ENCODE measurements around the gene ZNRF1. TPM values are rescaled to one million over a fixed set of nuclear protein-coding genes. Genes with fewer than 3 reads are reported as not detected.

ZNRF1 gene
- total and polyA plus RNA-seq, 8 donors: 5.3 to 11.4 (median 7.9) TPM

DNA sequence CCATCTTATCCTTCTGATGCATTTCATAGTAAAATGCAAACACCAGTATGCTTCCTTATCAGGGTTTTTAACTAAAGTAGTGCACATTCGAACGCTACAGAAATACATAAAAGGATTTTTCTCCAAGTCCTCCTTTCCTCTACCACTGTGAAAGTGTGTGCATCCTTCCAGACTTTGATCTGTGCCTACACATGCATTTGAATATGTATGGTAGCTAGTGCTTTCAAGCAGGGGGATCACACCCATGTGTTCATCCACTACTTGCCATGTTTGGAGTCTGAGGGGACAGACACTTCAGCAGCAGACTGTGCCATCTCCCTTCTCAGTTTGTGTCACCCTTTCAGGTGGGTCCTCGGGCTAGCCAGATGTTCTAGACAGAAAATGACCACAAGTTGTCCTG, 102.8 kb downstream of the ZNRF1 start:
- Histone ChIP-seq H3K27me3 (no peaks in the 10 kb centered on the region), H3K4me3 (no peak overlapping the region), H3K36me3 (no peaks in the 10 kb centered on the region), H3K27ac (no peak overlapping the region), H3K9me3 (no peaks in the 10 kb centered on the region), H3K4me1 (peaks cover 0 to 7% (median 6%) of the 10 kb centered on the region in 3 donors)
- WGBS, 2 donors: 90 to 91% methylated on average over 3 of the region's 3 CpGs
- no peak for FAIRE-seq
- ATAC-seq: no peak
- TF ChIP-seq, protein P1, sequence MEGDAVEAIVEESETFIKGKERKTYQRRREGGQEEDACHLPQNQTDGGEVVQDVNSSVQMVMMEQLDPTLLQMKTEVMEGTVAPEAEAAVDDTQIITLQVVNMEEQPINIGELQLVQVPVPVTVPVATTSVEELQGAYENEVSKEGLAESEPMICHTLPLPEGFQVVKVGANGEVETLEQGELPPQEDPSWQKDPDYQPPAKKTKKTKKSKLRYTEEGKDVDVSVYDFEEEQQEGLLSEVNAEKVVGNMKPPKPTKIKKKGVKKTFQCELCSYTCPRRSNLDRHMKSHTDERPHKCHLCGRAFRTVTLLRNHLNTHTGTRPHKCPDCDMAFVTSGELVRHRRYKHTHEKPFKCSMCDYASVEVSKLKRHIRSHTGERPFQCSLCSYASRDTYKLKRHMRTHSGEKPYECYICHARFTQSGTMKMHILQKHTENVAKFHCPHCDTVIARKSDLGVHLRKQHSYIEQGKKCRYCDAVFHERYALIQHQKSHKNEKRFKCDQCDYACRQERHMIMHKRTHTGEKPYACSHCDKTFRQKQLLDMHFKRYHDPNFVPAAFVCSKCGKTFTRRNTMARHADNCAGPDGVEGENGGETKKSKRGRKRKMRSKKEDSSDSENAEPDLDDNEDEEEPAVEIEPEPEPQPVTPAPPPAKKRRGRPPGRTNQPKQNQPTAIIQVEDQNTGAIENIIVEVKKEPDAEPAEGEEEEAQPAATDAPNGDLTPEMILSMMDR (IDR thresholded peaks at IDR 0.05): no peak
- intact Hi-C loops (cut with DNase I): no loop called here
- DNase-seq: no peak

DNA sequence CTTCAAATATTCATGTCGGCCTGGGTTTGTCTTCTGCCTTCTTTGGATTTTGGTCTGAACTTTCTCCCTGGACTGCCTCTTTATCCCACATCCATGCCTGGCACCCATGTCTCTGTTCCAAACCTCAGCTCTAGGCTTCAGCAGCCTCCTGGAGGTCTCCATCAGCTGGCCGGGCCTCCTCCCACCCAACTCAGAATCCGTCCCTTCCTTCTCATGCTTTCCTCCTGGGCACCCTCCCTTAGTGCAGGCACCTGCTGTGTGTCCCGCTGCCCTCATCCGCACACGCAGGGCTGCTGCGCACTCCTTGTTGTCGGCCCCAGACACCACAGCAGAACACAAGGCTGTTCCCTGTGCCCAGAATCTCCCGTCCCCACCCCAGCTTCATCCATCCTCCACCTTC, 103.8 kb downstream of the ZNRF1 start:
- DNase-seq (no peak), ATAC-seq (no peak), FAIRE-seq (no peak)
- H3K27me3 ChIP-seq: no peaks in the 10 kb centered on the region
- no peaks in the 10 kb centered on the region for H3K9me3 ChIP-seq
- H3K36me3 ChIP-seq: no peaks in the 10 kb centered on the region
- H3K4me1 ChIP-seq: no peaks in the 10 kb centered on the region
- intact Hi-C loops (cut with DNase I): no loop called here
- WGBS, 2 donors: 90 to 97% methylated on average over 9 of the region's 9 CpGs
- TF ChIP-seq, protein P1 (IDR thresholded peaks at IDR 0.05): no peak
- no peak overlapping the region for H3K27ac ChIP-seq
- no peak overlapping the region for H3K4me3 ChIP-seq

DNA sequence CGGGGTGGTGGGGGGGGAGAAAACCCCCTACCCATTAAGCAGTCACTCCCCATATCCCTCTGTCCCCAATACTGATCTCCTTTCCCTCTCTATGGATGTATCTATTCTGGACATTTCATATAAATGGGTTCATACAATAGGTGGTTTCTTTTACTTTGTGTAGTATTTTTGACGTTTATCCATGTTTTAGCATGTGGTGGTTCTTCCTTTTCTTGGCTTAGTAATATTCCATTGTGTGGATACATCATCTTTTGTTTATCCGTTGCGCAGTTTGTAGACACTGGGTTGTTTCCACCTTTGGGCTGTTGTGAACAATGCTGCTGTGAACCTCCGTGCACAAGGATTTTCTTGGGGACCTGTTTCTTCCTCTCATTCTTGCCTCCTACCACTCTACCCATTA, 105.2 kb downstream of the ZNRF1 start:
- intact Hi-C loops (cut with DNase I): no loop called here
- H3K4me3 ChIP-seq: no peak overlapping the region
- no peak for DNase-seq
- FAIRE-seq: no peak
- 94 to 97% methylated on average over 5 of the region's 5 CpGs for WGBS, 2 donors
- ATAC-seq: no peak
- H3K4me1 ChIP-seq: peaks cover 0 to 6% (median 4%) of the 10 kb centered on the region in 3 donors
- H3K27ac ChIP-seq: no peak overlapping the region
- no peaks in the 10 kb centered on the region for H3K36me3 ChIP-seq
- no peaks in the 10 kb centered on the region for H3K9me3 ChIP-seq
- no peaks in the 10 kb centered on the region for H3K27me3 ChIP-seq
- TF ChIP-seq, protein P1 (IDR thresholded peaks at IDR 0.05): no peak

DNA sequence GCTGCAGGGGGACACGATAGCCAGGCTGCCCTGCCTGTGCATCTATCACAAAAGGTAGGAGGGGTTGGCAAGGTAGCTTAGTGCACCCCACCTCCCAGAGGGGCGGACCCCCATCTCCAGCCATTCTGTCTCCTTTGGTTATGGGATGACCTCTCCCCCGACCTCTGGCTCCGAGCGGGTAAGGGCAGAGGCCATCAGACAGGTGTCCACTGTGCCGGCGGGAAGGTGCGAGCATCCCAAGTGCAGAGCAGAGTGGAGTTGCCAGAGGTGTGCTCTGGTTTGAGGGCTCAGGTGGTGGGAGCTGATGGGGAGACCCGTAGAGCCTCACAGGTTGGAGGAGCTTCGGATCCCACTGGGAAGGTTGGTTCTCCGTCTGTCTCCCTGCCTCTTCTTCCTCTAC, 106.0 kb downstream of the ZNRF1 start:
- FAIRE-seq (no peak), DNase-seq (no peak), ATAC-seq (no peak)
- Histone ChIP-seq H3K4me3 (no peak overlapping the region), H3K36me3 (no peaks in the 10 kb centered on the region), H3K9me3 (no peaks in the 10 kb centered on the region), H3K27ac (peak overlapping the region in 1 of 4 donors; percentile 37), H3K4me1 (peaks cover 8 to 14% (median 13%) of the 10 kb centered on the region in 3 donors), H3K27me3 (no peaks in the 10 kb centered on the region)
- TF ChIP-seq, protein P1 (IDR thresholded peaks at IDR 0.05): no peak
- intact Hi-C loops (cut with DNase I): no loop called here
- 96 to 98% methylated on average over 10 to 11 of the region's 11 CpGs for WGBS, 2 donors

DNA sequence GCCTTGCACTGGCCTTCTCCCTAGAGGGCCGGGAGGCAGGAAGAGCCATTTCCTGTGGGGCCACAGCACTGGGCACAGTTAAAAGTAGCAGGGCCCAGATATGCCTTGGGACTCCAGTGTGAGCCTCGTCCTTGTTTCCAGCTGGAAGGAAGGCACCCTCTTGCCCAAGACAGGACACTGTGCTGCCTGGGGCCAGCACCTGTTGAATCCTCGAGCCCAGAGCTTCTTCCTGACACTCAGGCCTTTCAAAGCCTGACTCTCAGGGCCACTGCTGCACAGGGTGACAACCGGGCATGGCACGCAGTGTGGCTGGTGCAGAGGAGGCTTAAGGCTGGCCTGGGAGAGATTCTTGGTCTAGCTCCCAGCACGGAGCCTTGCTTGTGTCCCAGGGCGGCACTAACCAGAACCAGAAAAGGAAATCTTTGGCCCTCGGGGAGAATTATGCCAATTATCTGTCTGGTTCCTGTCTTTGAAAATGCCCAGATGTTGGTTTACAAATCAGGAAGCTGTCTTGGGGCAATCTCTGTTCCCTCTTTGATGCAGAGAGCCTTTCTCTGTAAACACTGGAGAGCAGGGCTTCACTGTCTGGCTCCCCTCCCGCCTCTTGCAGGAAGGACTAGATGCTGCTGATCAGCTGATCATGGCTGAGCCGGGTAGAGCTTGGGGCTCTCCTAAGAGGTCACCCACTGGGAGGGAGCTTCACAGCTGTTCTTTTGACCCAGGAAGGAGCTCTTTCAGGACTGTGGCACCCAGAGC, 106.7 kb downstream of the ZNRF1 start:
- Histone ChIP-seq H3K4me3 (no peak overlapping the region), H3K9me3 (no peaks in the 10 kb centered on the region), H3K27me3 (no peaks in the 10 kb centered on the region), H3K36me3 (no peaks in the 10 kb centered on the region), H3K27ac (peak overlapping the region in 2 of 4 donors; percentile 31 to 52), H3K4me1 (peaks cover 14 to 20% (median 19%) of the 10 kb centered on the region in 3 donors)
- FAIRE-seq: no peak
- DNase-seq: no peak
- WGBS, 2 donors: 72 to 79% methylated on average over 10 of the region's 10 CpGs
- TF ChIP-seq, protein P1 (IDR thresholded peaks at IDR 0.05): no peak
- ATAC-seq: peak in 2 of 4 donors; percentile 9
- intact Hi-C loops (cut with DNase I): no loop called here
